ENCODE results near the gene YIPF1.
"Not testable (repeated sequence)": the region's sequence is repeated elsewhere in the genome, so short reads cannot be mapped to it uniquely, and the experiment has no call there.

YIPF1 gene

DNA sequence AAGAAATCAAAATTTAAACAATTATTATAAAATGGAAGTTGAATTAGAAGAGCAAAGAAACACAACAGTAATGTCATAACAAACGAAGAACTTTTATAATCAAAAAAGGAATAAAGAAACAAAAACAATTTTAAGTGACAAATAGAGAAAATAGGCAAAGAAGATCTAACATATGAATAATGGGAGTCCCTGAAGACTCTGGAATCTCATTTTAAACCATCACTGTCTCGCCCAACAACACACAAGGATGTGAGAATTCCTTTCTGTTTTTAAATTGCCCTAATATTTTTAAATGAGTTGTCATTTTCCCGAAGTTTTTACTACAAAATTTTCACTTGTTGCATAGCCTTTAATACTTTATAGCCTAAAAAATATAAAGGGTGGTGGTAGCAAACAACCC lies 47.2 kb downstream of the YIPF1 start:
- no peak for DNase-seq (ENCODE audit: low read depth, low spot score)

DNA sequence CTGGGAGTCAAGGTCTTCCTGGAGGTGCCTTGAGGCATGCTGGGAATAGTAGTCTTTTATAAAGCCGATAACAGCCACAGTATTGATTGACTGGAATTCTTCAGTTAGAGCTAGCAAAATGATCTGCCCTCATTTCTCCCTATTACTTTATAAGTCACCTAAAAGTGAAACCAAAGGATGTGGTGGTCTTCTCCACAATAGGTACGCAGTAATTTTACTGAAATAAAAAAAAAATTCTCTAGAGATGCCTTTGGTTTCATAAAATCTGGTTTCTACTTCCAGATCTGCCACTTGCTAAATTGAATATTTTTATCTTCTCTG lies 51.0 kb downstream of the YIPF1 start:
- no peak for DNase-seq (ENCODE audit: low read depth, low spot score)

DNA sequence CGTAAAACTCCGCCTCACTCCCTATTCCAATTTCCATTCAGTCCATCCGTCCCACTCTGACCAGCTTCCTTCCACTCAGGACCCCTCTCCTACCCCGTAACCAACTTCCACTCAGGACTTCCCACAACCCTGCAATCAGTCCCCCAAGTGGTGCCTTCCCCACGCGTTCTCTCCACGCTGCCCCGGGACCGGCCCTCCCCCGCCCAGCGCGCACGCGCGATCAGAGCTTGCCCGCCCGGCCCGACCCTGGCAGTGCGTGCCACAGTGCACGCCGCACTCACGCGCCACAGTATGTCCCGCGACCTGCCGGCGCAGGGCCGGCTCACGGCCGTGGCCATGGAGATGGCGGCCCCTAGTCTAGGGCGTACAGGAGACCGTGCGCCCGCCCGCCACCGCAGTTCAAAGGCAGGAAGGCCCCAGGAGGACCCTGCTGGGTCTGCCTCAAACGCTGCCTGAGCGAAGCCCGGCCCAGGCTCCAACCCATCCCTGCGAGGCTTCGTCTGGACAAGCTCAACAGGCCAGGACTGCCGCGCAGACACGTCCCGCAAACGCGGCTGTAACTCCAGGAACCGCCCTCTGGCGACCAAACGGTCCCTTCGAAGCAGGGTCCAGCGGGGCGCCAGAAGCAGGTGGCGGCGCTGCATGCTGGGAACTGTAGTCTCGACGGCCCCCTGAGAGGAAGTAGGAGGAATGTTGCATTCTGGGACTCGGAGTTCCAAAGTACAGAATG lies 51.5 kb downstream of the YIPF1 start, which contains the start of gene NDC1:
TSS of gene NDC1 (minus strand) at position 373 of the 730 bp plus-strand sequence. CDS start at position 338, 35 bp downstream.
- DNase-seq (ENCODE audit: low read depth, low spot score) = peak; percentile 97

- DNase-seq (ENCODE audit: low read depth, low spot score) = no peak
Observed at GRCh38 chr1:53837646-53837923, 52.0 kb downstream of the YIPF1 start.

GRCh38 chr1:53835491-53835890 lies 54.1 kb downstream of the YIPF1 start:
- peak; percentile 14 for DNase-seq (ENCODE audit: low read depth, low spot score)

DNA sequence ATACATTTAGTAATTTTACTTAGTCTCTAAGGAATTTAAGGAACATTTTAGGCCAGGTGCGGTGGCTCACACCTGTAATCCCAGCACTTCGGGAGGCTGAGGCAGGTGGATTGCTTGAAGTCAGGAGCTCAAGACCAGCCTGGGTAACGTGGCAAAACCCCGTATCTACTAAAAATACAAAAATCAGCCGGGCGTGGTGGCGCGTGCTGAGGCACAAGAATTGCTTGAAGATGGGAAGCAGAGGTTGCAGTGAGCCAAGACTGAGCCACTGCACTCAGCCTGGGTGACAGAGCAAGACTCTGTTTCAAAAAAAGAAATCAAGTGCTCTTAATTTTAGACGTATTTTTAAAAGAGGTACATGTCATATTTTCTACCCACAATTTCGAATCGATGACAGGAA lies 54.8 kb downstream of the YIPF1 start:
- DNase-seq (ENCODE audit: low read depth, low spot score) = no peak

- no peak for DNase-seq (ENCODE audit: low read depth, low spot score)
Observed at GRCh38 chr1:53833393-53833792, 56.2 kb downstream of the YIPF1 start.

- no peak for DNase-seq (ENCODE audit: low read depth, low spot score)
Observed at GRCh38 chr1:53826367-53826766, 63.2 kb downstream of the YIPF1 start.

DNA sequence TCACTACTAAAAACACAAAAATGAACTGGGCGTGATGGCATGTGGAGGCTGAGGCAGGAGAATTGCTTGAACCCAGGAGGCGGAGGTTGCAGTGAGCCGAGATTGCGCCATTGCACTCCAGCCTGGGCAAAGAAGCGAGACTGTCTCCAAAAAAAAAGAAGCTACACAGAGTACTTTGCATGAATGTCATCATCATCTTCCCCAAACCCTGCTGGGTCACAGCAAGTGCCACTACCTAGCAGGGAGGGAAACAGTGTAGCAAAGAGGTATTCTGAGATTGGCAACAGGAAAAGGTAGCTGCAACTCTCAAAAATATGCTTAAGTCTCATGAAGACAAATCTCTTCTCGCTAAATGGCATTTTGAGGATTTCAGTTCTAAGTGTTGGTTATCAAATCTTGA lies 64.3 kb downstream of the YIPF1 start:
- DNase-seq (ENCODE audit: low read depth, low spot score) = no peak

GRCh38 chr1:53822931-53823330 lies 66.7 kb downstream of the YIPF1 start:
- DNase-seq (ENCODE audit: low read depth, low spot score) = no peak

- DNase-seq (ENCODE audit: low read depth, low spot score) = no peak
Observed at GRCh38 chr1:53821380-53821779, 68.2 kb downstream of the YIPF1 start.

DNA sequence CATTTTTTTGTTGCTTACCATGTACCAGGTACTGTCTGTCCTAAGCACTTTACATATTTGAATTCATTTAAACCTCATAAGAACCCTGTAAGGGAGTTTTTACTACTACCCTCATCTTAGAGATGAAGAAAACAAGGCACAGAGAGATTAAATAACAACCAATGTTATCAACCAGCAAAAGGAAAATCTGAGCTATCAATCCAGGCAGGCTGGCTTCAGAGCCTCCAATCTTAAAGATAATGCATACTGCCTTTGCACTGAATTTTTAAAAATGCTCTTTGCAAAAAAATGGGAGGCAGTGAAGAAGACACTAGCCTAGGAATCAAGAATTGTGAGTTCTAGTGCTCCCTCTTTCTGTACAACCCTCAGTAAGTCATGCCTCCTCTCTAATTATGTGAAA lies 70.2 kb downstream of the YIPF1 start:
- no peak for DNase-seq (ENCODE audit: low read depth, low spot score)

- DNase-seq (ENCODE audit: low read depth, low spot score) = not testable (repeated sequence)
Observed at GRCh38 chr1:53816584-53816983, 73.0 kb downstream of the YIPF1 start.

DNA sequence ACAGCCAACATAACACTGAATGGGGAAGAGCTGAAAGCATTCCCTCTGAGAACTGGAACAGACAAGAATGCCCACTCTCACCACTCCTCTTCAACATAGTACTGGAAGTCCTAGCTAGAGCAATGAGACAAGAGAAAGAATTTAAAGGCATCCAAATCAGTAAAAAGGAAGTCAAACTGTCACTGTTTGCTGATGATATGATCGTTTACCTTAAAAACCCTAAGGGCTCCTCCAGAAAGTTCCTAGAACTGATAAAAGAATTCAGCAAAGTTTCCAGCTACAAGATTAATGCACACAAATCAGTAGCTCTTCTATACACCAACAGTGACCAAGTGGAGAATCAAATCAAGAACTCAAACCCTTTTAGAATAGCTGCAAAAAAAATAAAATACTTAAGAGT lies 74.1 kb downstream of the YIPF1 start:
- not testable (repeated sequence) for DNase-seq (ENCODE audit: low read depth, low spot score)

- no peak for DNase-seq (ENCODE audit: low read depth, low spot score)
Observed at GRCh38 chr1:53811414-53811851, 78.2 kb downstream of the YIPF1 start.

GRCh38 chr1:53810497-53810896 lies 79.1 kb downstream of the YIPF1 start:
- no peak for DNase-seq (ENCODE audit: low read depth, low spot score)

GRCh38 chr1:53810007-53810406 lies 79.6 kb downstream of the YIPF1 start:
- DNase-seq (ENCODE audit: low read depth, low spot score) = no peak

DNA sequence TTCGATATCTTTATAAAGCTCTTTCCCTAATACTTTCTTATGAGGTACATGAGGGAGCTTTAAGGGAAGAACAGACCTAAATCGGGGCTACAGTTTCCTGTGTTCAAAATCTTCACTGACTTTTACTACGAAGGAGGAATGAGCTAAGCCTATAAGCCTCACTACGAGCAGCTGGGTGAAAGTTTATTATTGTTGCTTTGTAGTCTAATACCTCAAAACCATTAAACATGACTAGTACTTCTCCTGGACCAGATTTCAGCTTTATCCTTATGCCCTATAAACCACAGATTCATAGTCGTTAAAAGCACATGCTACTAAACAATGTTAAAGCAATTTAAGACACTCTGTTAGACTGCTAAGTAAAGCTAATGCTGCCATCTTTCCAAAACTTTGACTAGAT lies 81.7 kb downstream of the YIPF1 start:
- peak; percentile 44 for DNase-seq (ENCODE audit: low read depth, low spot score)

GRCh38 chr1:53804791-53805505 lies 84.6 kb downstream of the YIPF1 start:
- DNase-seq (ENCODE audit: low read depth, low spot score) = peak; percentile 18

DNA sequence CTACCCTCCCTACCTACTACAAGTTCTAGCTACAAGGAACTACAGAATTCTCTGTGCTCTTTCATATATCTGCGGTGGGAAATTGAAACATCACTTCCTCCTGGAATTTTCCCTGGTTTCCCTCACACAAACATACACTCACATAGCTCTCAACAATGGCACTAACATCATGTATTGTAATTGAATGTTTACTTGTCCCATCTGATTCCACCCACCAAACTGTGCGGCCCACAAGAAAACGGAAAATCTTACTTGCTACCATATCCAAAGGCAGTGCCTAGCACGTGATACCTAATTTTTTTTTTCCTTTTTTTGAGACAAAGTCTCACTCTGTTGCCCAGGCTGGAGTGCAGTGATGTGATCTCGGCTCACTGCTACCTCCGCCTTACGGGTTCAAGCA lies 85.4 kb downstream of the YIPF1 start:
- no peak for DNase-seq (ENCODE audit: low read depth, low spot score)
